GM18858 (cell line): Measurements from ENCODE around the gene TAF10.

Source experiments
- ATAC-seq: cut with Tn5 transposase; IDR thresholded peaks from one replicate; pipeline ENCODE4 v1.9.1; 2021; ENCODE audit not compliant: unreplicated experiment

Gene TAF10

DNA sequence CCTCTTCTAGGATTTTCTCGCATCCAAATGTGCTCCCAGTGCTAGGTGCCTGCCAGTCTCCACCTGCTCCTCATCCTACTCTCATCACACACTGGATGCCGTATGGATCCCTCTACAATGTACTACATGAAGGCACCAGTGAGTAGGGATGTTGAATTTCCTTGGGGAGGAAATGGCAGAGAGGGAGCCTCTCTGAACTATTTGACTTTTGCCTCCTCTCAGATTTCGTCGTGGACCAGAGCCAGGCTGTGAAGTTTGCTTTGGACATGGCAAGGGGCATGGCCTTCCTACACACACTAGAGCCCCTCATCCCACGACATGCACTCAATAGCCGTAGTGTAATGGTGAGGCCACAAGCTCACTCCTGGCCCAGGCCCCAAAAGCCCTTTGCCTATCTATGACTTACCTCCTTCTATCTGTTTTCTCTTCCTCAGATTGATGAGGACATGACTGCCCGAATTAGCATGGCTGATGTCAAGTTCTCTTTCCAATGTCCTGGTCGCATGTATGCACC is 2.5 kb downstream of the TAF10 start:
- ATAC-seq, result no peak

DNA sequence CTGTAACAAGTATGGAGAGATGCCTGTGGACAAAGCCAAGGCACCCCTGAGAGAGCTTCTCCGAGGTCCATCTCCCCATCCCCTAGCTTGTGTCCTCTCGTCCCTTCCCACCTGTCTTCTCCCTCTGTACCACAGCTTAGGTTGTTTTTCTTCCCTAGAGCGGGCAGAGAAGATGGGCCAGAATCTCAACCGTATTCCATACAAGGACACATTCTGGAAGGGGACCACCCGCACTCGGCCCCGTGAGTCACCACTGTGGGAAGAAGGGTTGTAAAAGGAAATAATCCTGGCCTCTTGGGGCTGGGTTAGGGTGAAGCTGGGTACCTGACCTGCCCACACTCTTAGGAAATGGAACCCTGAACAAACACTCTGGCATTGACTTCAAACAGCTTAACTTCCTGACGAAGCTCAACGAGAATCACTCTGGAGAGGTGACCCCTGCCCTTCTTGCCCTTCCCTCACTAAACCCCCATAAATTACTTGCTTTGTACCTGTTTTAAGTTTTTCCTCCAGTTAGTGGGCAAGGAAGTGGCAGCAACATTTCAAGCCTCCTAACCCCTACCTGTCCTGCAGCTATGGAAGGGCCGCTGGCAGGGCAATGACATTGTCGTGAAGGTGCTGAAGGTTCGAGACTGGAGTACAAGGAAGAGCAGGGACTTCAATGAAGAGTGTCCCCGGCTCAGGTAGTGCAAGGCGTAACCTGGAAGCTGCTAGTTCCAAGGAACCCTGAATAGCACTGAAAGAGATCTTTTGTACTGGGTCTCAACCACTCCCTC is 3.1 kb downstream of the TAF10 start:
- ATAC-seq, result no peak

DNA sequence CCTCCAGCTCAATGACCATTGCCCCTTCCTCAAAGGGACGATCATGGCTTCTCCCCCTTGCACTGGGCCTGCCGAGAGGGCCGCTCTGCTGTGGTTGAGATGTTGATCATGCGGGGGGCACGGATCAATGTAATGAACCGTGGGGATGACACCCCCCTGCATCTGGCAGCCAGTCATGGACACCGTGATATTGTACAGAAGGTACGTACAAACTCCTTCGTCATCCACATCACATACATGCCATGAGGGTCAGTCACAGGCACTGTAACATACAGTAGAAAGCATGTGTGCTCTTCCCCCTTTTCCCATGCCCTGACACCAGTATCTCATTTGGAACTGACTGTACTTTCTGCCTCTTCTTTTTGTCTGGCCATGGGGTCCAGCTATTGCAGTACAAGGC is 4.0 kb downstream of the TAF10 start:
- no peak for ATAC-seq

DNA sequence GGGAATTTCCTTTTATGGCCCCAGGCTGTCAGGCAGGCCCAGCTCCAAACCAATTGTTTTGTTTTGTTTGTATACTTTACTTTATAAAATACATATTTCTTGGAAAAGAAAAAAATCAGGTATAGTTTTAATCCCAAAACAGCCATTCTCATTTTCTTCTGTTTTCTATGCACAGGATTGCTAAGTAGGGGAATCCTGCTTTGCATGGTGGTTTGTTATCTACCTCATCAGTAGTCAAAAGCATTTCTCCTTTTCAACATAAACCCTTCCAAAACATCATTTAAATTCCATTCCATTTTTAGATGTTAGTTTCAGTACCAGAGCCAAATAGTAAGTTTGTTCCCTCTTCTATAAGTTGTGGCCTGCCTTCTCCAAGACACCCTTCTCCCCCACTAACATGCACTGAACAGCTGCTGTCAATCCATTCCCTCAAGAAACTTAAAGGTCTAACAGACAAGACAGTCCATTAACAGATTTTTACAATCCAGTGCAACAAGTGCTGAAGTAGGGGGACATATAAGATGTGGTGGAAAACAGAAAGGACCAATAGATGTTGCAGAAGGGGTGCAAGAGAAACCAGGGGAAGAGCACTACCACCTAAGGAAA is 4.7 kb downstream of the TAF10 start:
- no peak for ATAC-seq

DNA sequence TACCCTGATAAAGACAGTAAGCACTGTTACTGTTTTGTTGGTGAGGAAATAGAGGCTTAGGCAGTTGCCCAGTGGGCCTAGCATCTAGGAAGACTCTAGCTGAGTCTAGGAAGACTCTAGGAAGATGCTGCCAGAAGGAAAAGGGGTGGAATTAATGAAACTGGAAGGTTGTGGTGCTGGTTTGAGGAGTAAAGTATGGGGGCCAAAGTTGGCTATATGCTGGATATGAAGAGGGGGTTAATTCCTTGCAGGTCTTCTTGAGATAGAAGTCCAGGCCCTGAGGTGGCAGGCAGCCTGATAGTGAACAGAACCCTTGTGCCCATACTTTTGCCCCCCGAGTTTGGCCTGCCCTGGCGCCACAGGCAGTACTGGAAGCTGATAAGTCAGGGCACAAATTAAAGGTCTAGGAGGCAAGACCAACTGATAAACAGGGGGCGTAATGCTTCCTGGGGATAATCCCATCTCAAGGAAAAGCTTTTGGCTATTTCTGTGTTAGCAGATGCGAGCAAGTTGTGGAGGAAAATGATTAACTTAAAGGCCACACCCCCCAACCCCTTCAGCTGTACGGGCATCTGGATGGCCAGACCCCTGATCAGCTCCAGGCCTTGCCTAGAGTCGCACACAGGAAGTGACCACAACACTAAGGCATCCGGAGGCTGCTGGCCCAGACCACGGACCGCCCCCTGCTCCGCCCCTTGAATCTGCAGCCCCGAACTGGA is 5.4 kb downstream of the TAF10 start:
- peak; percentile 33 for ATAC-seq

DNA sequence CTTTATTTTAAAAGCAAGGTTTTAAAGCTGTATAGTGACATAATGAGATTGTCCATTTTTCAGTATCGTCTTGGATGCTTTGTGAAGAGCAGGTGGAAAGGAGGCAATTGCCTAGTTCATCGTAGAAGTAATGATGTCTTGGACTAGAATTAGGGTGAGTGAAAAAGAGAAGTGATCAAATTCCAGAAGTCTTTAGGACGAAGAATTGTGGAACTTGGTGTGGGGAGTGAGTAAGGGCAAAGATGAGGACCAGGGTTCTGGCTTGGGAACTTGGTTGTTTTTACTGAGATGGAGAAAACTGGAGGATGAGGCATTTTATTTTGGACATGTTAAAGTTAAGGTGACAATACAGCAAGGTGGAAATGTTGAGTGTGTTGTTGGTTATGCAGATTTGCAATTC is 7.2 kb downstream of the TAF10 start:
- no peak for ATAC-seq

DNA sequence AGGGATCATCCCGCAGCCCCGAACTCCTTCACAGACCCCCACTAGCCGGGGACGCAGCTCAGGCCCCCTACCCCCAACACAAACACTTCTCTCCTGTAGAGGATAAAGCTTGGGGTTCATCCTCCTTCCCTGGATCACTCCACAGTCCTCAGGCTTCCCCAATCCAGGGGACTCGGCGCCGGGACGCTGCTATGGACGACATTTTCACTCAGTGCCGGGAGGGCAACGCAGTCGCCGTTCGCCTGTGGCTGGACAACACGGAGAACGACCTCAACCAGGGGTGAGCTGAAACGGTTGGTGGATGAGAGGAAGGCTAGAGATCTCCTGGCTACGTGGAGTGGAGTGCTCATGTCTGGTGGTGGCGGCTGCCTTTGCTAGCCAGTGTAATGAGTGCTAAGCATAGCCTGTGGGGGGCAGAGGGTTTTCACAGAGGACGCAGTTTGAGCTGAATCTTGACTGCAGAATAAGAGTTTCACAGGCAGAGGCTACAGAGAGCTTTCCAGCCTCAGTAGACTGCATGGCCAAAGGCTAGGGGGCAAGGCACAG is 7.9 kb downstream of the TAF10 start:
- peak; percentile 33 for ATAC-seq

DNA sequence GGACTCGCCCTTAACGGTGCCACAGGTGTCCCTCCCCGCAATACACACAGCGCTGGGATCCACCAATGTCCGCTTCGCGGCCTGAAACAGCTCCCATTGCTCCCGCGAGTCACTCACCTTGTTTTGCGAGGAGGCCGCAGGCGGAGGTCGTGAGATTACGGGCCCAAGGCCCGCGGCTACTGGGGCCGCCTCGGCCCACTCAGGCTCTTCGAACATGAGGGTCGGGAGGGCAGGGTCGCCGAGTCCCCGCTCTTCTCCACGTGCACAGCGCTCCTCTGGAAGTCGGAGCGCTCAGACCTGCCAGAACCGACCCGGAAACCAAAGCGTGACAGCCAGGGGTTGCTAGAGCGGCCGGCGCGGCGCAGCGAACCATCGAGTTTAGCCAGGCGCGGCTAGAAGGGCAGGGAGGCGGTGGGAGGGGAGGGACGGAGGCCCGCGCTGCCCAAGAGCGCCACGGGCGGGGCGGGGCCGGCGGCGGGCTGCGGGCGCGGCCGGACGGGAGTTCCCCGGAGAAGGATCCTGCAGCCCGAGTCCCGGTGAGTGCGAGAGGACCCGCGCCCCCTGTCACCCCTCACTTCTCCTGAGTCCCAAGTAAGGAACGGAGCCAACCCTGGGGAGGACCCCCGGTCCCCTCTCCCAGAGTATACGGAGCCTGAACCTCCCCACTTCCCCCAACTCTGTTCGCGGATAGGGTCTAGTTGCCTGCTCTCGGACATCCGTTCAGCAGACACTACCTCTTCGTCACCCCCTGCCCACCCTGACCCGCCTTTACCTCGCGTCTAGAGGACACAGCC is 8.5 kb downstream of the TAF10 start, which contains the start of the genes ILK and RRP8:
TSS of gene ILK (plus strand) at position 488 of the 794 bp plus-strand sequence. CDS start 498 bp downstream, outside the sequence.
TSS of gene RRP8 (minus strand) at position 330 of the 794 bp plus-strand sequence. CDS start at position 216, 114 bp downstream.
- peak; percentile 57 for ATAC-seq

DNA sequence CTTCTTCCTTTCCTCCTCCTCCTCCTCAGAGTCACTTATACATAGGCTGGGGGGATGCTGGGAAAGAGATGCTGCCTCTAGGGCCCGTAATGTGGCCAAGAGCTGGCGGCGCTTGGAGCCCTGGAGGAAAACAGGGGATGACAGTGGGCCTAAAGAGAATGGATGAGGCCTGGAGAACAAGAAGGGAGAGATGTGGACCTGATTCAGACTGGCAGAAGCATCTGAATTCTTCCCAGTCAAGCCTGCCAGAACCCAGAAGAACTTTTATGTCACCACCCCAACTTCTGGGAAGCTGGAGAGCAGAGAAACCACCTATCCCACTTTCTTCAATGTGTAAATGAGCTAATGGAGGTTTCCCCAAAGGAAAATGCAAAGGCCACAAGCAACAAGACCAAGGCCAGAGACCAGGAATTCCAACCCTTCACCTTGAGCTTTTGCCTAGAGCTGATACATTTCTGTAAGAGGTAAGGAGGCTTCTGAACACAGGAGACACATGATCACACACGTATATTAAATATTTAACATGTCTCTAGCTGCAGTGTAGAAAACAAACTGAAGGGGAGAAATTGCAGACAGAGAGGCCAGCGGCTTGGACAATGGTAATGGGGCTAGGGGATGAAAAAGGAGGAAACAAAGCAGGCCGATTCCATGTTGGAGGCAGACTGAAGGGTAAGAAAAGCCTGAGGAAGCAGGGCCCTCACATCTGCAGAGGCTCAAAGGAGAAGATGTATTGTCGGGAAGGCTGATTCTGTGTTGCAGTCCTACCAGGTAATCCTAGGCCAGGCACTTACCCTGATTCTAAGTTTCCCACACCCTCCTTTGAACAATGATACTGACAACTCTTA is 9.7 kb downstream of the TAF10 start:
- no peak for ATAC-seq

DNA sequence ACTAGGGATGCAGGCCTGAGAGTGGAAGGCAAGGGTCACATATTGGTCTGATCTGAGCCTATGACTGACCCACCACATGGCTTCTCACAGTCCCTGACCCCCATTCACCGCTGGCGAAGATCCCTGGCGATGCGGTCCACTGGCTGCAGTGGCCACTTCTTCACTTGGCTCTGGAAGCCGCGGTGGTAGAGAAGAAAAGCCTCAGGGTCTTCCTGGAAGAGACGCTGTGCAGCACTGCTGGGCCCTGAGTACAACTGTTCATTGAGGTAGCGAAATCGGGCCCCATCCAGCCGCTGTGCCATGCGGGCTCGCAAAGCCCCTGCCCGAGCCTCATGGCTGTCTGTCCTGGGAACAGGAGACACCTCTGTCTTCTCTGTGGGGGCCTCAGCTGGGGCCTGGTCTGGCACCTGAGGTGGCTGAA is 11.0 kb downstream of the TAF10 start:
- ATAC-seq, result no peak

DNA sequence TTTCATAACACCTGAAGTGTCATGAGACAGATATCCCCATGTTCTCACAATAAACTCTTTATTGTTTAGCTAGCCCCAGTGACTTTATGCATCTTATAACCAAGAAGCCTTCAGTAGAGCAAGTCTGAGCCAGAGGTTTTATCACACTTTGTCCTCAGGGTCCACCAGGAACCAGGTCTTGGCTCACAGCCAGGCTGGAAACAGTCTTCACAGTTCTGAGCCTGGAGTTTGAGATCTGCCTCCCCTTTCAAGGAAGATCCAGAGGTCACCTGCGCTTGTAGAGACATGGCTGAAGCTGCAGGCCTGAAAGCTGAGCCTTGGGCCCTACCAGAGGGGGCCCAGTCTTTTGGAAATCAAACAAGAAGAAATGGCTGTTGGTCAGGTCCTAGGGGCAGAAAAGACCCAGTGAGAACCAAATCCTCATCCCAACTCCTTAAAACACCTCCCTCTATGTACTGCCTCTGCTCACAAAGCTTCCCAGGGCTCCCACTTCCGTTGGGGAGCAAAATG is 12.1 kb downstream of the TAF10 start:
- no peak for ATAC-seq

DNA sequence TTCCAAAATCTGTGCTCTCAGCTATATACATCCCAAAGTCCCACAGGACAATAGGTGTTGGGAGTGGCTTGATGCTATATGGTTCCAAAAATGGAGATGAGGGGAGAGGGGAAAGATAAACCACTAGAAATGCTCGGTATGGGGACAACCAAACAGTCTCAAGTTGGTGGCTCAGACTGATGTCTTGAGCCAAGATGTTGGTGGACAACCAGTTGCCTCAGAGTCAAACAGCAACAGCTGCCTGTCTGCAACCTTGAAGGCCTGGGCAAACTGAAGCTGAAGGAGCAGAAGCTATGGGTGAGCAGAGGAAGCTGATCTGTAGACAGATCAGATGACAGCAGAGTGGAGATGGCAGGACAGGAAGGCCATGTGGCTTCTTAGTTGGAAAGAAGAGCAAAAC is 12.6 kb downstream of the TAF10 start:
- ATAC-seq, result no peak

DNA sequence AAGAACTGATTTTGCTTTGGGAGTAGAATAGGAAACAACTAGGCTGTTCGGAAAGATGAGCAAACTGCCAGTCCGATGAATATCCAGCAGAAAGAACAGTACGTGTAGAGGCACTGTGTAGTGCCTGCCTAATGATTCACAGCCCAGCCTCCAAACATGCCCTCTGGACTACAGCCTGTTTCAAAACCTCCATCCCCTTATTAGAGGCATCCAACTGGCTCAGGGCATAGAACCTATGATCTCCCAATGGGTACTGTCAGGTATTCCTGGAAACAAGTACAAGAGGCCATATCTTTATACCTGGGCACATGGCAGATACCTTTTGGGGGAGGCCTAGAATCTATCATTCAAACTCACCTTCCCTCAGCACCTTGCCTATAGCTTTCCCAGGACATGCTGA is 13.5 kb downstream of the TAF10 start:
- no peak for ATAC-seq

DNA sequence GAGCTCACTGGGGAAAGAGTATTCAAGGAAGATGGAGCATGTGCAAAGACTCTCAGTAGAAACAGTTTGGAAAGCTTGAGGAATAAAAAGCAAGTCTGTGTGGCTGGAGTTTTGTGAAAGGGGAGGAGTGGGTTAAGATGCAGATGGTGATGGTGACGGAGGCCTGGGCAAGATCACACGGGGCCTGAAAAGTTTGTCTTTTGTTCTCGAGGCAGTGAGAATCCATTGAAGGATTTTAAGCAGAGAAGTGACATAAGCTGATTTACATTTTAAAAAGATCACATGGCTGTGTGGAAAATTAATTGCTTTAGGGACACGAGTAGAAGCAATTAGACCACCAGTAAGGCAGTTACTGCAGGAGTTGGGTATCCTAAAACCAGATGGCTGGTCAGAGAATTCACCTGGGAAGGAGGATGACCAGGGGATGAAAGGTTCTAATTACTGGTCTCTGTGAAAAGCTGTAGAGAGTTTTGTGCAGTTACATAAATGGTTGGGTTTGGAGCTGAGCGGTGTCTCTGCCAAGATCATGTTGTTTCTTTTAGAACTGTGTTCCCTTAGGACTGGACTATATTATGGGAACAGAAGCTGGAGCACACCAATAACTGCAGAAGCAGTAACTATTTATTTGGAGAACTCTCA is 15.7 kb downstream of the TAF10 start:
- no peak for ATAC-seq

DNA sequence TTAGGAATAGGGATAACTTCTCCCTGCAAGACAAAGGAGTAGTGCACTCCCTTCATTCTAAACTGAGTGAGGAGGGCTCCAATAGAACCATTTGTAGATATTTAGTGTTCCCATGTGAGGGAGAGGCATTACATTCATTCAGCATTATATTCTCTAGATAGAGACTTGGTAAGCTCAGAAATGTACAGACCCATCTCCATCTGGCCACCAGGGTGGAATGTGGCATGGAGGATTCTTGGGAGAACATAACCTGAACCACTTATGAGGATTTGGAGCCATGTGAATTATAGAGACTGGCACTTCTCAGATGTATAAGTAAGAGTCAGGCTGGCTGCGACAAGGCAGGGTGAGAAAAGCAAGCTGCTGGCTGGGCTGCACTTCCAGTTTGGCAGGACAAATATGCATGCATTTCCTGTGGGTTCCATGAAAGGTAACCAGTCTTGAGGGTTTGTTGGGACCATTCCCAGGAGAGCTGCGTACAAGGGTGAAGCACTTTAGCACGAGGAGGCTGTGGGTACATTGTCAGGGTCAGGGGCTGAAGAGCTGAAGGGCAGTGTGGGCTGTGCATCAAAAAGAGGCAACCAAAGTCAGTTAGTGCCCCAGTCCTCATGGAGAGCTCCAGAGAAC is 17.8 kb downstream of the TAF10 start:
- no peak for ATAC-seq

DNA sequence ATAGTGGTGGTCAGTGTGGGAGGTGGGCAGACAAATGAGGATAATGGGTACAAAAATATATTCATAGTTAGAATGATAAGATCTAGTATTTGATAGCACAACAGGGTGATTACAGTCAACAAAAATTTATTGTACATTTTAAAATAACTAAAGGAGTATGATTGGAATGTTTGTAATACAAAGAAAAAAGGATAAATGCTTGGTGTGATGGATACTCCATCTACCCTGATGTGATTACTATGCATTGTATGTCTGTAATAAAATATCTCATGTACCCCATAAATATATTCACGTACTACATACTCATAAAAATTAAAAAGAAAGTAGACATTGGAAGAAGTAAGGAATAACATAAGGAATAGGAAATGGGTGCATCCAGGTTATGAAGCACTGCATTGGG is 24.0 kb downstream of the TAF10 start:
- ATAC-seq, result no peak

DNA sequence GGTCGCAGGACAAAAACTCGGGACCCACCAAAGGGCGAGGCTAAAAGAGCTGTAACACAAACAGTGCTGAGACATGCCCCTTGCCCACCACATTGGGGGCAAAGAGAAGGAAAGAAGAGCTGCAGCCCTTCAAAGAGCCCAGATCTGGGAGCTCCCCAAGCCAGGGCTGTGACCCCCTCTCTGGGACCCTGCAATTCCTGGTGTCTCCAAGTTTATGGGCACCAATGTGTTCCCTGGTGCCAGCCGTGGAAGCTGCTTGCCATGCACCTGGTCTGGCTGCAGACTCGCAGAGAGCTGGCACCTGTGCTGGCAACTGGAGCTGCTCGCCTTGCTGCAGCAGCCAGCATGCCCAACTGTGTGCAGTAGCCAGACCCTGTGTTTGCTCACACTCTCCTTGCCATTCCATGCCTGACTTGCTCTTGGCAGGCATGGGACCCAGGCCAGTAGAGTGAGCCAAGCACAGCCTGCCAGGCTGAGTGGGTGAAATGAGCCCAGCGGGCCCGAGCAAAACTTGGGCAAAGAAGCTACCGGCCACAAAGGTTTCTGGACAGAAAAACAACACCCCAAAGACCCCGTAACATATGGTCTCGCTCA is 24.6 kb downstream of the TAF10 start:
- ATAC-seq, result no peak
